GM18511 (cell line): ENCODE measurements around the gene ZMYND11.
"Not testable (repeated sequence)": the region's sequence is repeated elsewhere in the genome, so short reads cannot be mapped to it uniquely, and the experiment has no call there.

ENCODE experiments used
- ATAC-seq: cut with Tn5 transposase; IDR thresholded peaks from one replicate; pipeline ENCODE4 v1.9.1; 2021; ENCODE audit warnings: mild to moderate bottlenecking, moderate library complexity; ENCODE audit not compliant: unreplicated experiment

Gene ZMYND11

GRCh38 chr10:279232-279631 lies 144.0 kb downstream of the ZMYND11 start:
- ATAC-seq, result no peak

- no peak for ATAC-seq
Measured at GRCh38 chr10:279655-280054, 144.4 kb downstream of the ZMYND11 start.

GRCh38 chr10:282294-283139 lies 147.3 kb downstream of the ZMYND11 start:
- ATAC-seq, result no peak

- no peak for ATAC-seq
Measured at GRCh38 chr10:283140-283479, 147.9 kb downstream of the ZMYND11 start.

- peak; percentile 89 for ATAC-seq
Measured at GRCh38 chr10:283916-284356, 148.7 kb downstream of the ZMYND11 start.

- ATAC-seq, result no peak
Measured at GRCh38 chr10:285216-285615, 150.0 kb downstream of the ZMYND11 start.

- no peak for ATAC-seq
Measured at GRCh38 chr10:287026-287709, 151.9 kb downstream of the ZMYND11 start.

- ATAC-seq, result no peak
Measured at GRCh38 chr10:287814-288213, 152.6 kb downstream of the ZMYND11 start.

- ATAC-seq, result no peak
Measured at GRCh38 chr10:288316-289200, 153.3 kb downstream of the ZMYND11 start.

- no peak for ATAC-seq
Measured at GRCh38 chr10:289581-289980, 154.3 kb downstream of the ZMYND11 start.

- no peak for ATAC-seq
Measured at GRCh38 chr10:290026-290725, 154.9 kb downstream of the ZMYND11 start.

- no peak for ATAC-seq
Measured at GRCh38 chr10:293636-294035, 158.4 kb downstream of the ZMYND11 start.

- no peak for ATAC-seq
Measured at GRCh38 chr10:297567-297966, 162.3 kb downstream of the ZMYND11 start.

- no peak for ATAC-seq
Measured at GRCh38 chr10:298033-298432, 162.8 kb downstream of the ZMYND11 start.

GRCh38 chr10:299512-299911 lies 164.3 kb downstream of the ZMYND11 start:
- ATAC-seq, result peak; percentile 63

GRCh38 chr10:299969-300368 lies 164.7 kb downstream of the ZMYND11 start:
- ATAC-seq, result peak; percentile 77

GRCh38 chr10:300580-300979 lies 165.3 kb downstream of the ZMYND11 start:
- ATAC-seq, result not testable (repeated sequence)

GRCh38 chr10:301536-301935 lies 166.3 kb downstream of the ZMYND11 start:
- ATAC-seq, result no peak
